Thyroid gland (tissue), 4 donors: ENCODE measurements around the gene PRRC1.

Experiments
- CTCF ChIP-seq, 6 experiments: fragments of 200-600 bp in 3 of 6; fragments of 450-650 bp in 3 of 6; sonication (generic) in 3 of 6; IDR thresholded peaks; one replicate each; pipeline ENCODE4 v1.5.1; 2016 to 2019; ENCODE audit warnings: antibody characterized with exemption in 6 of 6, mild to moderate bottlenecking in 2 of 6, inconsistent platforms in 1 of 6, moderate library complexity in 1 of 6
- POLR2A ChIP-seq, 2 donors: fragments of 450-650 bp; IDR thresholded peaks; one replicate each; pipeline ENCODE4 v1.6.1; 2017; ENCODE audit warnings: antibody characterized with exemption in 2 of 2, mild to moderate bottlenecking in 2 of 2, moderate library complexity in 1 of 2

- TF ChIP-seq CTCF (IDR thresholded peaks at IDR 0.05): no peak
- no peak for TF ChIP-seq POLR2A (IDR thresholded peaks at IDR 0.05)
Measured at GRCh38 chr5:127515693-127516440, 1.6 kb upstream of the PRRC1 start.
